OCI-LY3 (cell line): ENCODE measurements around the gene BCKDK.

Experiments
- H2AFZ ChIP-seq: fragments of 200-600, 300-600 bp; shearing (Covaris generic); 2 replicates; pipeline ENCODE4 v1.6.0; 2014; ENCODE audit warnings: antibody characterized with exemption, low read depth, low read length
- H3K27ac ChIP-seq: fragments of 200-600, 300-600 bp; sonication (generic); 2 replicates; pipeline ENCODE4 v1.5.1; 2014; ENCODE audit warnings: mild to moderate bottlenecking, low read length, moderate library complexity, mixed read lengths
- H3K27me3 ChIP-seq: fragments of 200-600, 300-600 bp; sonication (generic); 2 replicates; pipeline ENCODE4 v1.6.1; 2014; ENCODE audit warnings: low read depth, low read length, mixed read lengths
- H3K36me3 ChIP-seq: fragments of 200-600, 300-600 bp; sonication (generic); replicated peaks from 2 replicates; pipeline ENCODE3; 2014; ENCODE audit warnings: low read depth, low read length, mixed read lengths
- H3K4me1 ChIP-seq: fragments of 300-600, 200-600 bp; sonication (generic); 2 replicates; pipeline ENCODE4 v1.6.1; 2014; ENCODE audit warnings: low read length, mixed read lengths
- H3K4me2 ChIP-seq: fragments of 200-600, 300-600 bp; sonication (generic); 2 replicates; pipeline ENCODE4 v1.6.1; 2014; ENCODE audit warnings: low read length, mixed read lengths
- H3K4me3 ChIP-seq: fragments of 300-600, 200-600 bp; sonication (generic); 2 replicates; pipeline ENCODE4 v1.5.1; 2014; ENCODE audit warnings: antibody characterized with exemption, mild to moderate bottlenecking, low read length, moderate library complexity
- H3K79me2 ChIP-seq: fragments of 300-600, 200-600 bp; shearing (Covaris generic); 2 replicates; pipeline ENCODE4 v1.6.1; 2014; ENCODE audit warnings: mild to moderate bottlenecking, low read length, mixed read lengths
- H3K9ac ChIP-seq: fragments of 300-600, 200-600 bp; shearing (Covaris generic); 2 replicates; pipeline ENCODE4 v1.6.0; 2014; ENCODE audit warnings: mild to moderate bottlenecking, low read length, moderate library complexity
- H3K9me3 ChIP-seq: fragments of 200-600, 300-600 bp; shearing (Covaris generic); 2 replicates; pipeline ENCODE4 v1.6.1; 2014; ENCODE audit warnings: low read length, mixed read lengths; ENCODE audit not compliant: insufficient read depth
- H4K20me1 ChIP-seq: fragments of 200-600, 300-600 bp; sonication (generic); 2 replicates; pipeline ENCODE4 v1.6.1; 2016; ENCODE audit warnings: low read length, mixed read lengths; ENCODE audit not compliant: insufficient read depth
- CTCF ChIP-seq: fragments of 200-600, 300-600 bp; sonication (generic); IDR thresholded peaks from 2 replicates; pipeline ENCODE4 v1.5.1; 2014; ENCODE audit warnings: antibody characterized with exemption, low read length, low read depth
- EZH2phosphoT487 ChIP-seq: fragments of 200-600 bp; shearing (Covaris generic); IDR thresholded peaks from 2 replicates; pipeline ENCODE4 v1.6.1; 2018; ENCODE audit warnings: antibody characterized with exemption, mixed run types, low read depth

The BCKDK gene

GRCh38 chr16:31083981-31084380 is 24.2 kb upstream of the BCKDK start:
- Histone ChIP-seq H3K27me3 (no peaks in the 10 kb centered on the region), H3K9me3 (no peaks in the 10 kb centered on the region), H3K4me3 (no peak overlapping the region), H3K4me1 (no peaks in the 10 kb centered on the region), H3K79me2 (no peaks in the 10 kb centered on the region; the same call in 1 of the 2 replicates), H3K9ac (no peak overlapping the region), H4K20me1 (peaks cover 2% of the 10 kb centered on the region; the same call in 1 of the 2 replicates), H3K27ac (no peak overlapping the region), H3K4me2 (no peak overlapping the region), H3K36me3 (peaks cover 22% of the 10 kb centered on the region), H2AFZ (no peak overlapping the region)
- no peak for TF ChIP-seq CTCF

DNA sequence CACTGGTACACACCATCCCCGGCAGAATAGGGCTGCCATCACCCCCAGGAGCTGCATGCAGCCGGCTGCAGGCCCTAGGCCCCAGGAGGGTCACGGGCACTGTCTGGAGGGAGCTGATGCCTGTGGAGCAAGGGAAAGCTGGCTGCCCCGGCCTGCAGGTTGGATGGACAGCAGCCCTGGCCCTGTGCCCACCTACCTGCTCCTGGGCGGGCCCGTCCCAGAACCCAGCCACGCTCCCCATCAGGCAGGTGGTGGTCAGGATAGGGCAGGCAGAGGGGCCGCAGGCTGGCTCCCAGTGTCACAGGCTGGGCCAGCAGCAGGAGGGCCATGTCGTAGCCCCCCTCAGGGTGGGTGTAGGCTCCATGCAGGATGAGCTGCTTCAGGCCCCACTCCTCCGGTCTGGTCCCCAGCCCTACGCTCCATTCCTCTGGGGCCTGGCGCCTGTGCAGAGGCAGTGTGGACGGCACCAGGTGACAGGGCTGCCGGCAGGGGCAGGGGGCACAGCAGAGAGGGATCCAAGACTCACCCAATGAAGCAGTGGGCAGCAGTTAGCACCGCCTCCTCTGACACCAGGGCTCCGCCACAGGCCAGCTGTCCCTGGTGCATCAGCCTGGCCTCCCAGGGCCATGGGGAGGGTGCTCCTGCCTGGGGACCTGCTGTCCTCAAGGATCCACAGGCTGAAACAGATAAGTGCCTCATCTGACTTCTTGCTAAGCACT is 23.4 kb upstream of the BCKDK start:
- Histone ChIP-seq H3K27ac (no peak overlapping the region), H3K36me3 (peaks cover 20% of the 10 kb centered on the region)

GRCh38 chr16:31085411-31085810 is 22.8 kb upstream of the BCKDK start:
- H3K27ac ChIP-seq = no peak overlapping the region
- peaks cover 2% of the 10 kb centered on the region; the same call in 1 of the 2 replicates for H3K79me2 ChIP-seq
- no peaks in the 10 kb centered on the region for H3K4me1 ChIP-seq
- no peaks in the 10 kb centered on the region for H3K9me3 ChIP-seq
- no peak overlapping the region for H3K9ac ChIP-seq
- no peaks in the 10 kb centered on the region for H3K27me3 ChIP-seq
- no peak overlapping the region for H3K4me3 ChIP-seq
- no peak overlapping the region for H2AFZ ChIP-seq
- H4K20me1 ChIP-seq = no peaks in the 10 kb centered on the region; the same call in 1 of the 2 replicates
- H3K4me2 ChIP-seq = no peak overlapping the region
- TF ChIP-seq EZH2phosphoT487 = no peak
- TF ChIP-seq CTCF = no peak
- H3K36me3 ChIP-seq = peaks cover 15% of the 10 kb centered on the region

More for the DNA sequence above, 23.4 kb upstream of the BCKDK start:
- H3K9ac ChIP-seq = no peak overlapping the region
- H3K27me3 ChIP-seq = no peaks in the 10 kb centered on the region
- no peaks in the 10 kb centered on the region; the same call in 1 of the 2 replicates for H4K20me1 ChIP-seq
- no peak overlapping the region for H3K4me2 ChIP-seq
- no peak overlapping the region for H2AFZ ChIP-seq
- H3K4me3 ChIP-seq = no peak overlapping the region
- no peaks in the 10 kb centered on the region for H3K4me1 ChIP-seq
- no peaks in the 10 kb centered on the region for H3K9me3 ChIP-seq
- H3K79me2 ChIP-seq = no peaks in the 10 kb centered on the region; the same call in 1 of the 2 replicates
- TF ChIP-seq EZH2phosphoT487 = no peak
- TF ChIP-seq CTCF = no peak

- TF ChIP-seq EZH2phosphoT487 (no peak), CTCF (no peak)
- no peaks in the 10 kb centered on the region; the same call in 1 of the 2 replicates for H4K20me1 ChIP-seq
- H2AFZ ChIP-seq = no peak overlapping the region
- H3K27me3 ChIP-seq = no peaks in the 10 kb centered on the region
- no peaks in the 10 kb centered on the region for H3K9me3 ChIP-seq
- H3K36me3 ChIP-seq = peaks cover 15% of the 10 kb centered on the region
- H3K27ac ChIP-seq = no peak overlapping the region
- no peak overlapping the region for H3K4me2 ChIP-seq
- no peak overlapping the region for H3K9ac ChIP-seq
- H3K4me1 ChIP-seq = no peaks in the 10 kb centered on the region
- H3K4me3 ChIP-seq = no peak overlapping the region
- H3K79me2 ChIP-seq = peaks cover 8% of the 10 kb centered on the region; the same call in 1 of the 2 replicates
These were observed 22.1 kb upstream of the BCKDK start for GRCh38 chr16:31085873-31086628.
